ENCODE results near the gene ADARB1.

GRCh38 chr21:45130324-45130774 lies 56.0 kb downstream of the ADARB1 start:
- TF ChIP-seq POLR2A (IDR thresholded peaks at IDR 0.05) (no peak), EP300 (IDR thresholded peaks at IDR 0.05) (peak; percentile 61 to 69)

All from tibial nerve (tissue), 3 donors.